Measurements from ENCODE around the gene NEURL1.

Gene NEURL1

GRCh38 chr10:103493362-103493915 lies at the start of gene NEURL1:
Gene NEURL1, plus strand, starts transcription at chr10:103493705. Its CDS starts 683 bp downstream, at chr10:103494388.
- no peak for DNase-seq

- no peak for DNase-seq
These were observed 49.0 kb upstream of the NEURL1 start for GRCh38 chr10:103444478-103444877.

GRCh38 chr10:103445366-103445765 lies 48.1 kb upstream of the NEURL1 start:
- DNase-seq: no peak

GRCh38 chr10:103445767-103446567 lies 47.5 kb upstream of the NEURL1 start:
- DNase-seq: no peak

- DNase-seq: no peak
These were observed 46.3 kb upstream of the NEURL1 start for GRCh38 chr10:103447187-103447586.

GRCh38 chr10:103448746-103449145 lies 44.8 kb upstream of the NEURL1 start:
- DNase-seq: no peak

GRCh38 chr10:103449208-103450144 lies 44.0 kb upstream of the NEURL1 start:
- DNase-seq: no peak

GRCh38 chr10:103450201-103450695 lies 43.3 kb upstream of the NEURL1 start:
- no peak for DNase-seq

- no peak for DNase-seq
These were observed 42.3 kb upstream of the NEURL1 start for GRCh38 chr10:103451091-103451813.

GRCh38 chr10:103451831-103452505 lies 41.5 kb upstream of the NEURL1 start, which contains the start of gene CALHM2:
Gene CALHM2, minus strand, starts transcription at chr10:103452370. Its CDS starts 2,429 bp downstream, at chr10:103449941.
- no peak for DNase-seq

GRCh38 chr10:103452506-103453230 lies 40.8 kb upstream of the NEURL1 start:
- DNase-seq: no peak

GRCh38 chr10:103454026-103454425 lies 39.5 kb upstream of the NEURL1 start:
- no peak for DNase-seq

GRCh38 chr10:103455235-103455634 lies 38.3 kb upstream of the NEURL1 start:
- DNase-seq: no peak

- DNase-seq: no peak
These were observed 37.3 kb upstream of the NEURL1 start for GRCh38 chr10:103456074-103456660.

GRCh38 chr10:103457176-103457712 lies 36.3 kb upstream of the NEURL1 start:
- DNase-seq: no peak

- no peak for DNase-seq
These were observed 35.5 kb upstream of the NEURL1 start for GRCh38 chr10:103457896-103458583.

GRCh38 chr10:103458720-103459119 lies 34.8 kb upstream of the NEURL1 start, which contains the start of gene CALHM1:
Gene CALHM1, minus strand, starts transcription at chr10:103458900. Its CDS starts 149 bp downstream, at chr10:103458751.
- no peak for DNase-seq

- no peak for DNase-seq
These were observed 33.9 kb upstream of the NEURL1 start for GRCh38 chr10:103459615-103460014.

GRCh38 chr10:103463499-103463898 lies 30.0 kb upstream of the NEURL1 start:
- DNase-seq: no peak
